AG08395 (cell line): Measurements from ENCODE around the gene PLXDC2.

Source experiments
- DNase-seq: peaks from one replicate; pipeline ENCODE4 v3.0.0; 2012; ENCODE audit warnings: mixed read lengths, low spot score

Gene PLXDC2

GRCh38 chr10:20276127-20276979, 460.1 kb downstream of the PLXDC2 start:
- DNase-seq = no peak

GRCh38 chr10:20277820-20278219, 461.6 kb downstream of the PLXDC2 start:
- no peak for DNase-seq

- DNase-seq = no peak
These were observed 465.3 kb downstream of the PLXDC2 start for GRCh38 chr10:20281579-20281978.

- DNase-seq = no peak
These were observed 471.4 kb downstream of the PLXDC2 start for GRCh38 chr10:20287586-20287985.

- no peak for DNase-seq
These were observed 471.8 kb downstream of the PLXDC2 start for GRCh38 chr10:20288060-20288459.

GRCh38 chr10:20289070-20289828, 473.0 kb downstream of the PLXDC2 start:
- no peak for DNase-seq

GRCh38 chr10:20298417-20298816, 482.2 kb downstream of the PLXDC2 start:
- no peak for DNase-seq

- no peak for DNase-seq
These were observed 483.0 kb downstream of the PLXDC2 start for GRCh38 chr10:20299034-20299736.

- no peak for DNase-seq
These were observed 484.5 kb downstream of the PLXDC2 start for GRCh38 chr10:20300735-20301134.

- no peak for DNase-seq
These were observed 485.8 kb downstream of the PLXDC2 start for GRCh38 chr10:20302033-20302432.

GRCh38 chr10:20303453-20304152, 487.4 kb downstream of the PLXDC2 start:
- DNase-seq = no peak

GRCh38 chr10:20313665-20314064, 497.4 kb downstream of the PLXDC2 start:
- DNase-seq = no peak

GRCh38 chr10:20314431-20314830, 498.2 kb downstream of the PLXDC2 start:
- DNase-seq = no peak

GRCh38 chr10:20327954-20328353, 511.7 kb downstream of the PLXDC2 start:
- DNase-seq = no peak

- DNase-seq = no peak
These were observed 514.0 kb downstream of the PLXDC2 start for GRCh38 chr10:20330246-20330645.

- DNase-seq = no peak
These were observed 518.3 kb downstream of the PLXDC2 start for GRCh38 chr10:20334559-20334958.
